GM12878 (cell line): Measurements from ENCODE around the gene CTBP1. TPM values are rescaled to one million over a fixed set of nuclear protein-coding genes. Genes with fewer than 3 reads are reported as not detected.
A peak's percentile ranks its signal among the peaks of the same experiment; 100 is the strongest.

Experiments used
- CBFB ChIP-seq: IDR thresholded peaks from 2 replicates; pipeline ENCODE4 v1.6.1; 2016; ENCODE audit warnings: antibody characterized with exemption, low read depth
- CBX3 ChIP-seq: fragments of 200-600 bp; sonication (generic); IDR thresholded peaks from 2 replicates; pipeline ENCODE4 v1.6.1; 2016; ENCODE audit warnings: low read depth, borderline replicate concordance
- CHD1 ChIP-seq: IDR thresholded peaks from 2 replicates; pipeline ENCODE4 v1.6.1; 2012; ENCODE audit warnings: low read depth, low read length, improper control_type of control experiment
- FOXM1 ChIP-seq: IDR thresholded peaks from 2 replicates; pipeline ENCODE4 v1.6.1; 2012; ENCODE audit warnings: low read depth, mild to moderate bottlenecking, inconsistent platforms, low read length, moderate library complexity
- GATAD2B ChIP-seq: fragments of 450-650 bp; conservative IDR thresholded peaks from 2 replicates; pipeline ENCODE4 v1.6.1; 2017; ENCODE audit warnings: low read depth, mild to moderate bottlenecking, moderate library complexity
- HCFC1 ChIP-seq: fragments of 150-350 bp; IDR thresholded peaks from 2 replicates; pipeline ENCODE4 v1.6.1; 2014; ENCODE audit warnings: low read length
- IKZF1 ChIP-seq: fragments of 450-650 bp; conservative IDR thresholded peaks from 2 replicates; pipeline ENCODE4 v1.6.1; 2017; ENCODE audit warnings: antibody characterized with exemption, mild to moderate bottlenecking
- IKZF2 ChIP-seq, 2 experiments: fragments of 450-650 bp; IDR thresholded peaks; 2 replicates each; pipeline ENCODE4 v1.6.1; 2017; ENCODE audit warnings: mild to moderate bottlenecking in 2 of 2, moderate library complexity in 2 of 2
- MXI1 ChIP-seq: fragments of 150-350 bp; IDR thresholded peaks from 2 replicates; pipeline ENCODE4 v1.6.1; 2011; ENCODE audit warnings: low read depth, mild to moderate bottlenecking, inconsistent platforms, low read length, improper control_type of control experiment
- RB1 ChIP-seq: fragments of 450-650 bp; formaldehyde crosslinking; IDR thresholded peaks from 2 replicates; pipeline ENCODE4 v1.6.1; 2017; ENCODE audit warnings: mild to moderate bottlenecking, borderline replicate concordance
- RBBP5 ChIP-seq: fragments of 200-600 bp; sonication (generic); conservative IDR thresholded peaks from 2 replicates; pipeline ENCODE4 v1.6.1; 2016
- SP1 ChIP-seq: IDR thresholded peaks from one replicate; pipeline ENCODE4 v1.6.1; 2011; ENCODE audit warnings: low read depth, low read length
- polyA plus RNA-seq, 11 experiments: library from polyadenylated mRNA; depleted of rRNA in 4 of 11; unstranded in 6 of 11; stranded (reverse) in 5 of 11; fragments of >200 nt; fragmentation: Nextera tagmentation in 4 of 11; fragmentation: Illumina TruSeq in 1 of 11; extraction: Ambion mirVana in 4 of 11; extraction: Trizol in 1 of 11; gene quantifications; 1 replicate in 1 of 11; 2 replicates in 10 of 11; pipeline versions ENCODE4 v1.2.1 to v1.2.3, GENCODE V29; 2011 to 2016; ENCODE audit warnings: inconsistent platforms in 2 of 11, missing spikeins in 2 of 11, low read depth in 1 of 11
- total RNA-seq, 4 experiments: library from RNA; depleted of rRNA in 3 of 4; stranded (reverse); fragments of >200 nt in 3 of 4; fragmentation: Illumina TruSeq in 1 of 4; extraction: Trizol in 1 of 4; gene quantifications; 2 replicates each; pipeline versions ENCODE4 v1.2.1 to v1.2.3, GENCODE V29; 2013 to 2021
- TF ChIP-seq, protein P1 (sequence below): fragments of 150-350 bp; IDR thresholded peaks from 2 replicates; pipeline ENCODE4 v1.6.1; 2014; ENCODE audit warnings: mild to moderate bottlenecking, low read depth, low read length
- TF ChIP-seq, protein P2 (sequence below): fragments of 450-650 bp; IDR thresholded peaks from 2 replicates; pipeline ENCODE4 v1.6.1; 2018; ENCODE audit warnings: borderline replicate concordance, mild to moderate bottlenecking; ENCODE audit not compliant: partially characterized antibody
- TF ChIP-seq, protein P3 (sequence below): fragments of 150-350 bp; IDR thresholded peaks from 2 replicates; pipeline ENCODE4 v1.6.1; 2016; ENCODE audit warnings: low read depth, low read length
- TF ChIP-seq, protein P4 (sequence below): IDR thresholded peaks from 2 replicates; pipeline ENCODE4 v1.6.1; 2012; ENCODE audit warnings: improper control_type of control experiment, low read depth, low read length; ENCODE audit not compliant: insufficient replicate concordance

CTBP1 gene
- total and polyA plus RNA-seq, 10 of the 15 experiments (the other 5 are each of a cell fraction or from before 2014, with no cell fraction given), result 7.4 to 182 (median 63.1) TPM

DNA sequence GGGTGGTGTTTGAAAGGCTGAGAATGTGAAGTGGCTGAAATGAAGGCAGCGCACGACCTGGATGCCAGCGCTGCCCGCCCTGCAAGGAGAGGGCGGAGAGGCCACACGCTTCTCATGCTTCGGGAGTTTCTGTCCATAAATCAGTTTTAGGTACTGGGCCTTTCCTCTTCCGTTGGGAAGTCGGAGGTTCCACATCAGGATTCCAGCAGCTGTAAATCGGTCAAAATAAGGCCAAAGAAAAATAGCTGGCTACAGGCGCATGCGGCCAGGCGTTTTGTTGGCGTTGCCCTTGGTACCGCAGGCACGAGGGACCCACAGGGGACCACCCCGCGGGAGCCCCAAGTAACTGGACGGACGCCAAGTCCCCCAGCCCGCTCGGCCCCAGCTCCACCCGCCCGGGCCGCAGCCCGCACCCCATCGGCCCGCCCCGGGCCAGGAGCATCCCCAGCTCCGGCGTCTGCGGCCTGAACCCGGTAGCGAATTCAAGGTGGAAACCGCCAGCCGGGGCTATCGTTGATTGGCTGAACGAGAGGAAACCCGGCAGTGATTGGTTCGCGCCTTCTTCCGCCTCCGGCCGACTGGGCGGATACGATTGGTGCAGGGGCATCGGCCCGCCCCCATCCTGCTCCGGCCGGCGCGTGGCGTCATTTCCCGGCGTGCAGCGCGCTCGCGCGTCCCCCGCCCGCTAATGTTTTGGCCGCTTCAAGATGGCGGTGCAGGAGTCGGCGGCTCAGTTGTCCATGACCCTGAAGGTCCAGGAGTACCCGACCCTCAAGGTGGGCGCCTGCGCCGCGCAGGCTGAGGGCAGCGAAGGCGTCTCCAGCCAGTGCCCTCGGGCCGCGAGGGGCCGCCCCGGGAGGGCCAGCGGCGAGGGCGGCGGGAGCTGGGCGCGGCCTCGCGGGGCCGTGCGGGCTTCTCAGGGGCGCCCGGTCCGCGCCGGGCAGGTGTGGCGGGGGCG is 40.6 kb upstream of the CTBP1 start, which contains the start of gene MAEA (continued):
- TF ChIP-seq, protein P1, sequence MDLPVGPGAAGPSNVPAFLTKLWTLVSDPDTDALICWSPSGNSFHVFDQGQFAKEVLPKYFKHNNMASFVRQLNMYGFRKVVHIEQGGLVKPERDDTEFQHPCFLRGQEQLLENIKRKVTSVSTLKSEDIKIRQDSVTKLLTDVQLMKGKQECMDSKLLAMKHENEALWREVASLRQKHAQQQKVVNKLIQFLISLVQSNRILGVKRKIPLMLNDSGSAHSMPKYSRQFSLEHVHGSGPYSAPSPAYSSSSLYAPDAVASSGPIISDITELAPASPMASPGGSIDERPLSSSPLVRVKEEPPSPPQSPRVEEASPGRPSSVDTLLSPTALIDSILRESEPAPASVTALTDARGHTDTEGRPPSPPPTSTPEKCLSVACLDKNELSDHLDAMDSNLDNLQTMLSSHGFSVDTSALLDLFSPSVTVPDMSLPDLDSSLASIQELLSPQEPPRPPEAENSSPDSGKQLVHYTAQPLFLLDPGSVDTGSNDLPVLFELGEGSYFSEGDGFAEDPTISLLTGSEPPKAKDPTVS, result no peak
- no peak for TF ChIP-seq RBBP5
- TF ChIP-seq CHD1, result no peak
- TF ChIP-seq MXI1, result peak; percentile 82; the same call in 1 of the 2 replicates
- TF ChIP-seq GATAD2B, result peak; percentile 45; the same call in 1 of the 2 replicates
- TF ChIP-seq CBX3, result no peak
- TF ChIP-seq RB1, result no peak; the same call in 1 of the 2 replicates
- TF ChIP-seq IKZF1, result peak; percentile 47
- TF ChIP-seq, protein P2, sequence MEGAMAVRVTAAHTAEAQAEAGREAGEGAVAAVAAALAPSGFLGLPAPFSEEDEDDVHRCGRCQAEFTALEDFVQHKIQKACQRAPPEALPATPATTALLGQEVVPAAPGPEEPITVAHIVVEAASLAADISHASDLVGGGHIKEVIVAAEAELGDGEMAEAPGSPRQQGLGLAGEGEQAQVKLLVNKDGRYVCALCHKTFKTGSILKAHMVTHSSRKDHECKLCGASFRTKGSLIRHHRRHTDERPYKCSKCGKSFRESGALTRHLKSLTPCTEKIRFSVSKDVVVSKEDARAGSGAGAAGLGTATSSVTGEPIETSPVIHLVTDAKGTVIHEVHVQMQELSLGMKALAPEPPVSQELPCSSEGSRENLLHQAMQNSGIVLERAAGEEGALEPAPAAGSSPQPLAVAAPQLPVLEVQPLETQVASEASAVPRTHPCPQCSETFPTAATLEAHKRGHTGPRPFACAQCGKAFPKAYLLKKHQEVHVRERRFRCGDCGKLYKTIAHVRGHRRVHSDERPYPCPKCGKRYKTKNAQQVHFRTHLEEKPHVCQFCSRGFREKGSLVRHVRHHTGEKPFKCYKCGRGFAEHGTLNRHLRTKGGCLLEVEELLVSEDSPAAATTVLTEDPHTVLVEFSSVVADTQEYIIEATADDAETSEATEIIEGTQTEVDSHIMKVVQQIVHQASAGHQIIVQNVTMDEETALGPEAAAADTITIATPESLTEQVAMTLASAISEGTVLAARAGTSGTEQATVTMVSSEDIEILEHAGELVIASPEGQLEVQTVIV, result peak; percentile 83
- TF ChIP-seq FOXM1, result 0 out of 2 replicates have a peak, but pooled peaks have one; percentile 57
- TF ChIP-seq SP1, result peak; percentile 97
- peak; percentile 23; the same call in 1 of the 2 replicates for TF ChIP-seq CBFB
- TF ChIP-seq, protein P3, sequence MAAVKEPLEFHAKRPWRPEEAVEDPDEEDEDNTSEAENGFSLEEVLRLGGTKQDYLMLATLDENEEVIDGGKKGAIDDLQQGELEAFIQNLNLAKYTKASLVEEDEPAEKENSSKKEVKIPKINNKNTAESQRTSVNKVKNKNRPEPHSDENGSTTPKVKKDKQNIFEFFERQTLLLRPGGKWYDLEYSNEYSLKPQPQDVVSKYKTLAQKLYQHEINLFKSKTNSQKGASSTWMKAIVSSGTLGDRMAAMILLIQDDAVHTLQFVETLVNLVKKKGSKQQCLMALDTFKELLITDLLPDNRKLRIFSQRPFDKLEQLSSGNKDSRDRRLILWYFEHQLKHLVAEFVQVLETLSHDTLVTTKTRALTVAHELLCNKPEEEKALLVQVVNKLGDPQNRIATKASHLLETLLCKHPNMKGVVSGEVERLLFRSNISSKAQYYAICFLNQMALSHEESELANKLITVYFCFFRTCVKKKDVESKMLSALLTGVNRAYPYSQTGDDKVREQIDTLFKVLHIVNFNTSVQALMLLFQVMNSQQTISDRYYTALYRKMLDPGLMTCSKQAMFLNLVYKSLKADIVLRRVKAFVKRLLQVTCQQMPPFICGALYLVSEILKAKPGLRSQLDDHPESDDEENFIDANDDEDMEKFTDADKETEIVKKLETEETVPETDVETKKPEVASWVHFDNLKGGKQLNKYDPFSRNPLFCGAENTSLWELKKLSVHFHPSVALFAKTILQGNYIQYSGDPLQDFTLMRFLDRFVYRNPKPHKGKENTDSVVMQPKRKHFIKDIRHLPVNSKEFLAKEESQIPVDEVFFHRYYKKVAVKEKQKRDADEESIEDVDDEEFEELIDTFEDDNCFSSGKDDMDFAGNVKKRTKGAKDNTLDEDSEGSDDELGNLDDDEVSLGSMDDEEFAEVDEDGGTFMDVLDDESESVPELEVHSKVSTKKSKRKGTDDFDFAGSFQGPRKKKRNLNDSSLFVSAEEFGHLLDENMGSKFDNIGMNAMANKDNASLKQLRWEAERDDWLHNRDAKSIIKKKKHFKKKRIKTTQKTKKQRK, result peak; percentile 65
- TF ChIP-seq, protein P4, sequence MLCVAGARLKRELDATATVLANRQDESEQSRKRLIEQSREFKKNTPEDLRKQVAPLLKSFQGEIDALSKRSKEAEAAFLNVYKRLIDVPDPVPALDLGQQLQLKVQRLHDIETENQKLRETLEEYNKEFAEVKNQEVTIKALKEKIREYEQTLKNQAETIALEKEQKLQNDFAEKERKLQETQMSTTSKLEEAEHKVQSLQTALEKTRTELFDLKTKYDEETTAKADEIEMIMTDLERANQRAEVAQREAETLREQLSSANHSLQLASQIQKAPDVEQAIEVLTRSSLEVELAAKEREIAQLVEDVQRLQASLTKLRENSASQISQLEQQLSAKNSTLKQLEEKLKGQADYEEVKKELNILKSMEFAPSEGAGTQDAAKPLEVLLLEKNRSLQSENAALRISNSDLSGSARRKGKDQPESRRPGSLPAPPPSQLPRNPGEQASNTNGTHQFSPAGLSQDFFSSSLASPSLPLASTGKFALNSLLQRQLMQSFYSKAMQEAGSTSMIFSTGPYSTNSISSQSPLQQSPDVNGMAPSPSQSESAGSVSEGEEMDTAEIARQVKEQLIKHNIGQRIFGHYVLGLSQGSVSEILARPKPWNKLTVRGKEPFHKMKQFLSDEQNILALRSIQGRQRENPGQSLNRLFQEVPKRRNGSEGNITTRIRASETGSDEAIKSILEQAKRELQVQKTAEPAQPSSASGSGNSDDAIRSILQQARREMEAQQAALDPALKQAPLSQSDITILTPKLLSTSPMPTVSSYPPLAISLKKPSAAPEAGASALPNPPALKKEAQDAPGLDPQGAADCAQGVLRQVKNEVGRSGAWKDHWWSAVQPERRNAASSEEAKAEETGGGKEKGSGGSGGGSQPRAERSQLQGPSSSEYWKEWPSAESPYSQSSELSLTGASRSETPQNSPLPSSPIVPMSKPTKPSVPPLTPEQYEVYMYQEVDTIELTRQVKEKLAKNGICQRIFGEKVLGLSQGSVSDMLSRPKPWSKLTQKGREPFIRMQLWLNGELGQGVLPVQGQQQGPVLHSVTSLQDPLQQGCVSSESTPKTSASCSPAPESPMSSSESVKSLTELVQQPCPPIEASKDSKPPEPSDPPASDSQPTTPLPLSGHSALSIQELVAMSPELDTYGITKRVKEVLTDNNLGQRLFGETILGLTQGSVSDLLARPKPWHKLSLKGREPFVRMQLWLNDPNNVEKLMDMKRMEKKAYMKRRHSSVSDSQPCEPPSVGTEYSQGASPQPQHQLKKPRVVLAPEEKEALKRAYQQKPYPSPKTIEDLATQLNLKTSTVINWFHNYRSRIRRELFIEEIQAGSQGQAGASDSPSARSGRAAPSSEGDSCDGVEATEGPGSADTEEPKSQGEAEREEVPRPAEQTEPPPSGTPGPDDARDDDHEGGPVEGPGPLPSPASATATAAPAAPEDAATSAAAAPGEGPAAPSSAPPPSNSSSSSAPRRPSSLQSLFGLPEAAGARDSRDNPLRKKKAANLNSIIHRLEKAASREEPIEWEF, result no peak
- peak; percentile 32; the same call in 1 of the 2 replicates for TF ChIP-seq HCFC1
- no peak for TF ChIP-seq IKZF2 (IDR thresholded peaks at IDR 0.05)
